ENCODE results near the gene CAPN14. TPM values are rescaled to one million over a fixed set of nuclear protein-coding genes. Genes with fewer than 3 reads are reported as not detected.
A peak's percentile ranks its signal among the peaks of the same experiment; 100 is the strongest.
"Not testable (repeated sequence)": the region's sequence is repeated elsewhere in the genome, so short reads cannot be mapped to it uniquely, and the experiment has no call there.

CAPN14 gene
- total RNA-seq, 1 donor from 2014 or later = not detected

GRCh38 chr2:31200972-31201371 is 16.3 kb downstream of the CAPN14 start:
- DNase-seq (ENCODE audit: low spot score) = no peak
- ATAC-seq = no peak

GRCh38 chr2:31199206-31199605 is 18.1 kb downstream of the CAPN14 start:
- DNase-seq (ENCODE audit: low spot score) = no peak

GRCh38 chr2:31197669-31198068 is 19.6 kb downstream of the CAPN14 start:
- no peak for DNase-seq (ENCODE audit: low spot score)
- ATAC-seq = no peak

More at GRCh38 chr2:31199206-31199605, 18.1 kb downstream of the CAPN14 start:
- no peak for ATAC-seq

- ATAC-seq = no peak
- DNase-seq (ENCODE audit: low spot score) = no peak
These were observed 20.1 kb downstream of the CAPN14 start for GRCh38 chr2:31197166-31197565.

- ATAC-seq (no peak), DNase-seq (ENCODE audit: low spot score) (no peak)
These were observed 20.7 kb downstream of the CAPN14 start for GRCh38 chr2:31196622-31197021.

GRCh38 chr2:31193806-31194205 is 23.5 kb downstream of the CAPN14 start:
- DNase-seq (ENCODE audit: low spot score) = no peak
- ATAC-seq = no peak

GRCh38 chr2:31192851-31193392 is 24.4 kb downstream of the CAPN14 start:
- ATAC-seq (no peak), DNase-seq (ENCODE audit: low spot score) (no peak)

- no peak for DNase-seq (ENCODE audit: low spot score)
- ATAC-seq = no peak
These were observed 24.9 kb downstream of the CAPN14 start for GRCh38 chr2:31192396-31192795.

- ATAC-seq = no peak
- no peak for DNase-seq (ENCODE audit: low spot score)
These were observed 25.4 kb downstream of the CAPN14 start for GRCh38 chr2:31191931-31192330.

GRCh38 chr2:31190188-31190587 is 27.1 kb downstream of the CAPN14 start:
- ATAC-seq (no peak), DNase-seq (ENCODE audit: low spot score) (no peak)

GRCh38 chr2:31189141-31189540 is 28.2 kb downstream of the CAPN14 start:
- ATAC-seq (no peak), DNase-seq (ENCODE audit: low spot score) (no peak)

- DNase-seq (ENCODE audit: low spot score) (no peak), ATAC-seq (no peak)
These were observed 29.2 kb downstream of the CAPN14 start for GRCh38 chr2:31188131-31188530.

- DNase-seq (ENCODE audit: low spot score) (no peak), ATAC-seq (no peak)
These were observed 30.1 kb downstream of the CAPN14 start for GRCh38 chr2:31187166-31187565.

- not testable (repeated sequence) for DNase-seq (ENCODE audit: low spot score); ATAC-seq
These were observed 33.3 kb downstream of the CAPN14 start for GRCh38 chr2:31183973-31184372.

GRCh38 chr2:31176742-31177141 is 40.6 kb downstream of the CAPN14 start:
- ATAC-seq (no peak), DNase-seq (ENCODE audit: low spot score) (no peak)

GRCh38 chr2:31171142-31171541 is 46.2 kb downstream of the CAPN14 start:
- no peak for ATAC-seq
- no peak for DNase-seq (ENCODE audit: low spot score)

- DNase-seq (ENCODE audit: low spot score) (peak; percentile 72), ATAC-seq (peak; percentile 99)
These were observed 47.1 kb downstream of the CAPN14 start for GRCh38 chr2:31170071-31170698.

GRCh38 chr2:31168291-31168690 is 49.0 kb downstream of the CAPN14 start:
- DNase-seq (ENCODE audit: low spot score) = no peak
- no peak for ATAC-seq

- DNase-seq (ENCODE audit: low spot score) (no peak), ATAC-seq (no peak)
These were observed 50.4 kb downstream of the CAPN14 start for GRCh38 chr2:31166925-31167324.

GRCh38 chr2:31163011-31163539 is 54.2 kb downstream of the CAPN14 start:
- DNase-seq (ENCODE audit: low spot score) (no peak), ATAC-seq (no peak)

- ATAC-seq = no peak
- no peak for DNase-seq (ENCODE audit: low spot score)
These were observed 55.7 kb downstream of the CAPN14 start for GRCh38 chr2:31161637-31162036.

- DNase-seq (ENCODE audit: low spot score) (no peak), ATAC-seq (no peak)
These were observed 65.8 kb downstream of the CAPN14 start for GRCh38 chr2:31151501-31151900.

Measured in left lobe of liver (tissue), 2 donors.